ENCODE results near the gene ROBO1. TPM values are rescaled to one million over a fixed set of nuclear protein-coding genes. Genes with fewer than 3 reads are reported as not detected.

ROBO1 gene
- total RNA-seq, 4 donors from 2014 or later, result 12.3 to 112 (median 27.1) TPM

DNA sequence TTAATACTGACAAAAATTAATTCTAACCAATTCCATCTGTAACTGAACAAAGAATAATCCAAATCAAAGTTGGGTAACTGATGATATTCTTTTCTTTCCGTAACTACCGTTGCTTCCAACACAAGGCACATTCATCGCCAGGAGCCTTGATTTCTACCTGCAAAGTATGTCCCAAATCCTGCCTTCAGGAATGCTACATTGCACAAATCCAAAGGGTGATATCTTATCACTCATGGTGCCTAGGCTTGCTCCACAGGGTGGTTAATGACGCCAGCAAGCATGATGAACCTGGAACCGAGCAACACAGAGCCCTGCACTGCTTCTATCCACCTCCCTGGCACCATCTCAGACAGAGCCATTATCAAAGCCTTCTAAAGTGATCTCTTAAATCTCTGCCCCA lies 772.7 kb downstream of the ROBO1 start:
- Histone ChIP-seq H3K27me3 (no peaks in the 10 kb centered on the region), H3K9me3 (peaks cover 0 to 8% of the 10 kb centered on the region in 2 donors), H3K36me3 (no peaks in the 10 kb centered on the region), H3K4me1 (no peaks in the 10 kb centered on the region), H3K4me3 (no peak overlapping the region), H3K27ac (no peak overlapping the region)
- TF ChIP-seq POLR2A (IDR thresholded peaks at IDR 0.05) (no peak), CTCF (IDR thresholded peaks at IDR 0.05) (no peak)
- intact Hi-C loops (cut with DNase I; ENCODE audit: low total_unique reads), result no loop called here
- no peak for DNase-seq

- no peaks in the 10 kb centered on the region for H3K4me1 ChIP-seq
- no peak overlapping the region for H3K27ac ChIP-seq
- intact Hi-C loops (cut with DNase I; ENCODE audit: low total_unique reads), result no loop called here
- no peak for DNase-seq
- no peak overlapping the region for H3K4me3 ChIP-seq
- peaks cover 0 to 8% of the 10 kb centered on the region in 2 donors for H3K9me3 ChIP-seq
- no peaks in the 10 kb centered on the region for H3K27me3 ChIP-seq
- no peak for TF ChIP-seq CTCF (IDR thresholded peaks at IDR 0.05)
- TF ChIP-seq POLR2A (IDR thresholded peaks at IDR 0.05), result no peak
- no peaks in the 10 kb centered on the region for H3K36me3 ChIP-seq
Measured at GRCh38 chr3:78994174-78995027, 773.4 kb downstream of the ROBO1 start.

DNA sequence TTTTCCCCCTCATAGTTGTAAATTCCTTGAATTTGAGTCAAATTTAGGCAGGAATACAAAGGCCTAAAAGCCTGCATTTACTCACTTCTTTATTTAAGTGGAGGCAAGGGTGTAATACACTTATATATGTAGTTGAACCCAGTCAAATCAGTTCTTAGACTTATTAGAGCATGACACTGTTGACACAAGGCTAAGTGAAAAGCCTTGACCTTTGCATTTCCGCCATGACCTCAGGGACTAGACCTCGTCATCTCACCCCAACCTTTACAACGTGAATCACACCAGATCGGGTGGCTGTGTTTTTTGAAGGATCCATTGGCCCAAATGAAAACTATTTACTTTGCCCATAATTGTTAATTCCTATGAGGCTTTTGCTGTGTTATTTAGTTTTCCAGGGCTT lies 774.4 kb downstream of the ROBO1 start:
- Histone ChIP-seq H3K4me3 (no peak overlapping the region), H3K27me3 (no peaks in the 10 kb centered on the region), H3K4me1 (no peaks in the 10 kb centered on the region), H3K27ac (no peak overlapping the region), H3K36me3 (no peaks in the 10 kb centered on the region), H3K9me3 (peaks cover 0 to 8% of the 10 kb centered on the region in 2 donors)
- intact Hi-C loops (cut with DNase I; ENCODE audit: low total_unique reads), result no loop called here
- DNase-seq, result no peak
- TF ChIP-seq CTCF (IDR thresholded peaks at IDR 0.05), result no peak
- no peak for TF ChIP-seq POLR2A (IDR thresholded peaks at IDR 0.05)

DNA sequence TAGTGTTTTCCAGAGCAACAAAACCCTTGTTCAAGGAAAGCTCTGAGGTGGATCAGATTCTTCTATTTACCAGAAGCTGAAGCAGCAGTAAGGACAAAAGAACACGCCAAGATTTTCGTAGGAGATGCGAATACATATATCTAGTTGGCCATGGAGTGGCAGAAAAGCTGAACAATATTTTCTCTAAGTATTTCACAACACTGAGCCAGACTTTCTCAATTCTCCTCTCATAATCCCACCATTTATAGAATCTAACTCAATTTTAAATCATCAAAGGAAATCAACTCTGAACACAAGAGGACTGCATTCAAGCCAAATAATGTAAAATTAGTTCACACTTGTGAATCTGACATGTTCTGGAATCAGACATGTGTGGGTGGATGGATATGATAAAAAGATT lies 775.0 kb downstream of the ROBO1 start:
- TF ChIP-seq CTCF (IDR thresholded peaks at IDR 0.05), result no peak
- no peak for TF ChIP-seq POLR2A (IDR thresholded peaks at IDR 0.05)
- peaks cover 0 to 8% of the 10 kb centered on the region in 2 donors for H3K9me3 ChIP-seq
- DNase-seq, result no peak
- no peak overlapping the region for H3K4me3 ChIP-seq
- no peaks in the 10 kb centered on the region for H3K36me3 ChIP-seq
- intact Hi-C loops (cut with DNase I; ENCODE audit: low total_unique reads), result no loop called here
- H3K4me1 ChIP-seq, result no peaks in the 10 kb centered on the region
- H3K27me3 ChIP-seq, result no peaks in the 10 kb centered on the region
- H3K27ac ChIP-seq, result no peak overlapping the region

- TF ChIP-seq CTCF (IDR thresholded peaks at IDR 0.05), result no peak
- TF ChIP-seq POLR2A (IDR thresholded peaks at IDR 0.05), result no peak
Measured at GRCh38 chr3:78992400-78992799, 775.4 kb downstream of the ROBO1 start.

More at GRCh38 chr3:78992400-78992799, 775.4 kb downstream of the ROBO1 start:
- Histone ChIP-seq H3K4me1 (no peaks in the 10 kb centered on the region), H3K4me3 (no peak overlapping the region), H3K27ac (no peak overlapping the region), H3K9me3 (peaks cover 0 to 8% of the 10 kb centered on the region in 2 donors), H3K27me3 (no peaks in the 10 kb centered on the region), H3K36me3 (no peaks in the 10 kb centered on the region)
- DNase-seq, result no peak
- intact Hi-C loops (cut with DNase I; ENCODE audit: low total_unique reads), result no loop called here
